HepG2 (cell line): ENCODE data around the gene OR52K1. TPM values are rescaled to one million over a fixed set of nuclear protein-coding genes. Genes with fewer than 3 reads are reported as not detected.

Source experiments
- ATAC-seq: fragments of 200-7000 bp; cut with Tn5 transposase; 3 replicates; pipeline ENCODE4 v1.9.1; 2020; ENCODE audit warnings: mild to moderate bottlenecking, moderate library complexity
- BruUV-seq: library from RNA; stranded (reverse); fragments of 400-500 nt; replicated peaks from 2 replicates; lab custom pipeline; 2021; lab: Mats Ljungman, UMichigan
- CTCF ChIA-PET: fragments of 300-600 bp; formaldehyde crosslinking; extraction: SDS; loops from one replicate; lab custom pipeline; 2021; ENCODE audit warnings: low total read pairs, inconsistent platforms, low intra/inter-chr PET ratio; lab: Yijun Ruan, JAX
- POLR2A ChIA-PET: fragments of 350-600 bp; sonication (Branson Sonifier 250); formaldehyde crosslinking; loops from one replicate; lab custom pipeline; 2020; ENCODE audit warnings: antibody characterized with exemption, inconsistent platforms; lab: Yijun Ruan, JAX
- DNase-seq: peaks from one replicate; pipeline ENCODE4 v3.0.0-alpha.2; 2015; ENCODE audit warnings: low spot score
- FAIRE-seq: peaks from 3 replicates; lab custom pipeline; 2011; peaks lifted over from hg19 to GRCh38; lab: Jason Lieb, UNC
- H2AFZ ChIP-seq: one replicate; pipeline ENCODE4 v1.6.1; 2011; ENCODE audit warnings: low read length, inconsistent platforms
- H3K27ac ChIP-seq: fragments of 300-600 bp; 3 replicates; pipeline ENCODE4 v1.8.0; 2011; ENCODE audit warnings: mixed run types, mild to moderate bottlenecking, mixed read lengths, low read length, inconsistent platforms; ENCODE audit not compliant: insufficient read depth; ENCODE audit errors: extremely low read length
- H3K27me3 ChIP-seq, 2 experiments: fragments of 200-600 bp in 1 of 2; 2 replicates in 1 of 2; 3 replicates in 1 of 2; pipeline versions ENCODE4 v1.6.0 to v1.8.0; 2011; ENCODE audit warnings: low read length in 2 of 2, mild to moderate bottlenecking in 2 of 2, moderate library complexity in 2 of 2, inconsistent platforms in 1 of 2; ENCODE audit not compliant: insufficient read depth in 2 of 2, control insufficient read depth in 1 of 2
- H3K36me3 ChIP-seq, 2 experiments: fragments of 200-600 bp in 1 of 2; replicated peaks in 1 of 2; 2 replicates in 1 of 2; 3 replicates in 1 of 2; pipeline versions ENCODE4 v1.5.1 to v1.8.0; 2011; ENCODE audit warnings: low read length in 2 of 2, inconsistent platforms in 1 of 2; ENCODE audit not compliant: insufficient read depth in 2 of 2, control insufficient read depth in 1 of 2
- H3K4me1 ChIP-seq: 2 replicates; pipeline ENCODE4 v1.5.1; 2012; ENCODE audit warnings: low read length, inconsistent platforms; ENCODE audit not compliant: insufficient read depth
- H3K4me2 ChIP-seq: 2 replicates; pipeline ENCODE4 v1.6.0; 2011; ENCODE audit warnings: low read depth, low read length, inconsistent platforms
- H3K4me3 ChIP-seq, 3 experiments: fragments of 200-600 bp in 1 of 3; sonication (generic), shearing (Covaris generic) in 1 of 3; replicated peaks in 1 of 3; 2 replicates each; pipeline ENCODE4 v1.5.1; 2011 to 2016; ENCODE audit warnings: low read length in 3 of 3, inconsistent platforms in 2 of 3, low read depth in 2 of 3, mild to moderate bottlenecking in 2 of 3, control low read depth in 1 of 3, mixed read lengths in 1 of 3; ENCODE audit not compliant: insufficient read depth in 1 of 3
- H3K79me2 ChIP-seq: one replicate; pipeline ENCODE4 v1.6.1; 2011; ENCODE audit warnings: low read length, inconsistent platforms; ENCODE audit not compliant: insufficient read depth
- H3K9ac ChIP-seq: 2 replicates; pipeline ENCODE4 v1.6.0; 2011; ENCODE audit warnings: mild to moderate bottlenecking, low read depth, low read length, inconsistent platforms; ENCODE audit not compliant: insufficient read depth
- H3K9me3 ChIP-seq: 2 replicates; pipeline ENCODE4 v1.5.1; 2012; ENCODE audit warnings: mild to moderate bottlenecking, low read length
- H4K20me1 ChIP-seq: 2 replicates; pipeline ENCODE4 v1.6.0; 2011; ENCODE audit warnings: inconsistent platforms, mild to moderate bottlenecking, low read length, moderate library complexity; ENCODE audit not compliant: insufficient read depth
- BRCA1 ChIP-seq: sonication (generic); formaldehyde crosslinking; IDR thresholded peaks from 2 replicates; pipeline ENCODE4 v1.4.0; 2020; ENCODE audit warnings: missing genetic modification reagents
- CEBPB ChIP-seq: IDR thresholded peaks from 2 replicates; pipeline ENCODE4 v1.6.1; 2011; ENCODE audit warnings: low read depth, low read length, improper control_type of control experiment, borderline replicate concordance
- KLF13 ChIP-seq: sonication (generic); formaldehyde crosslinking; IDR thresholded peaks from 2 replicates; pipeline ENCODE4 v1.4.0; 2020; ENCODE audit warnings: mild to moderate bottlenecking, missing genetic modification reagents
- MIXL1 ChIP-seq: IDR thresholded peaks from 2 replicates; pipeline ENCODE4 v1.6.1; 2016
- ONECUT2 ChIP-seq: sonication (generic); formaldehyde crosslinking; IDR thresholded peaks from 2 replicates; pipeline ENCODE4 v1.4.0; 2020; ENCODE audit warnings: missing genetic modification reagents
- PPARG ChIP-seq: conservative IDR thresholded peaks from 2 replicates; pipeline ENCODE4 v1.6.1; 2016; ENCODE audit warnings: missing biosample characterization, missing genetic modification reagents
- ZNF12 ChIP-seq: sonication (generic); formaldehyde crosslinking; IDR thresholded peaks from 2 replicates; pipeline ENCODE4 v1.5.0; 2020; ENCODE audit warnings: missing genetic modification reagents
- ZNF569 ChIP-seq: sonication (generic); formaldehyde crosslinking; IDR thresholded peaks from 2 replicates; pipeline ENCODE4 v1.5.0; 2020; ENCODE audit warnings: mild to moderate bottlenecking, missing genetic modification reagents, moderate library complexity, borderline replicate concordance
- WGBS: methylation state at CpG from one replicate; pipeline ENCODE4 v1.1.6; 2017; ENCODE audit warnings: low lambda C conversion rate; 5-methylcytosine and 5-hydroxymethylcytosine counted together
- in situ Hi-C: cut with HindIII; loops from 2 replicates; pipeline ENCODE4 v1.10.0; 2017; ENCODE audit warnings: low pct_unique_long_range_greater_than_20kb; ENCODE audit not compliant: extremely low pct_ligation_motif_present
- intact Hi-C: fragments of 100-400 bp; cut with micrococcal nuclease; formaldehyde crosslinking; loops from one replicate; pipeline ENCODE4 v1.10.0; 2022; ENCODE audit not compliant: unreplicated experiment
- polyA plus RNA-seq, 8 experiments: library from polyadenylated mRNA; depleted of rRNA in 3 of 8; stranded (reverse) in 7 of 8; unstranded in 1 of 8; fragments of >200 nt; fragmentation: Illumina TruSeq in 4 of 8; extraction: Trizol in 4 of 8; gene quantifications; 2 replicates each; pipeline versions ENCODE4 v1.2.1 to v1.2.3, GENCODE V29; 2011 to 2016; ENCODE audit warnings: low read depth in 4 of 8, missing spikeins in 1 of 8, mixed read lengths in 1 of 8; ENCODE audit not compliant: insufficient read depth in 1 of 8
- total RNA-seq, 5 experiments: library from RNA; depleted of rRNA; stranded (reverse); fragments of >200 nt; fragmentation: Illumina TruSeq; extraction: Trizol; gene quantifications; 2 replicates each; pipeline ENCODE4 v1.2.3, GENCODE V29; 2016; ENCODE audit warnings: low read depth in 1 of 5
- TF ChIP-seq, protein P1 (sequence below), 2 experiments: sonication (generic) in 1 of 2; formaldehyde crosslinking in 1 of 2; IDR thresholded peaks; 2 replicates each; pipeline versions ENCODE4 v1.4.0 to v1.6.1; 2016 to 2020; ENCODE audit warnings: borderline replicate concordance in 1 of 2, low read depth in 1 of 2, mild to moderate bottlenecking in 1 of 2, missing genetic modification reagents in 1 of 2
- TF ChIP-seq, protein P2 (sequence below): sonication (generic); formaldehyde crosslinking; IDR thresholded peaks from 2 replicates; pipeline ENCODE4 v1.5.0; 2020; ENCODE audit warnings: mild to moderate bottlenecking, missing genetic modification reagents, borderline replicate concordance

OR52K1 gene
- total and polyA plus RNA-seq, 2 of the 13 experiments (the other 11 are each of a cell fraction or from before 2014, with no cell fraction given), result not detected

DNA sequence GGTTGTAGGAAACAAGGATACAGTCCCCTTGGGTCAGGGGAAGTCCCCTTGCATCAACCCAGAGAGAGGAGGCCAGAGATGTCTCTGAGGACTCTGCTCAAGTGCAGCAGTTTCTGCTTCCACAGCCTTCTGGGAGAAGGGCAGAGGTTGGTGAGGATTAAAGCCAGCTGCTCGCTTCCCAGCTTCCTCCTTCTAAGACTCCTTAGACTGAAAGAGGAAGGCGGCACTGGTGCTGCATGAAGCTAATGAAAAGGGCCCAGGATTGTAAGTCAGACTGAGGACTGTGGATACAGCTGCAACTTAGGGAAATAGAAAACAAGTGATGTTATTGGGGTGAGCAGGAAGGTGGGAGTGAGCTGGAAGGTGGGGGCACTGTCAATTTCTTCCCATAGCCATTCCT lies at the start of gene OR52K1 (continued):
- TF ChIP-seq, protein P1, sequence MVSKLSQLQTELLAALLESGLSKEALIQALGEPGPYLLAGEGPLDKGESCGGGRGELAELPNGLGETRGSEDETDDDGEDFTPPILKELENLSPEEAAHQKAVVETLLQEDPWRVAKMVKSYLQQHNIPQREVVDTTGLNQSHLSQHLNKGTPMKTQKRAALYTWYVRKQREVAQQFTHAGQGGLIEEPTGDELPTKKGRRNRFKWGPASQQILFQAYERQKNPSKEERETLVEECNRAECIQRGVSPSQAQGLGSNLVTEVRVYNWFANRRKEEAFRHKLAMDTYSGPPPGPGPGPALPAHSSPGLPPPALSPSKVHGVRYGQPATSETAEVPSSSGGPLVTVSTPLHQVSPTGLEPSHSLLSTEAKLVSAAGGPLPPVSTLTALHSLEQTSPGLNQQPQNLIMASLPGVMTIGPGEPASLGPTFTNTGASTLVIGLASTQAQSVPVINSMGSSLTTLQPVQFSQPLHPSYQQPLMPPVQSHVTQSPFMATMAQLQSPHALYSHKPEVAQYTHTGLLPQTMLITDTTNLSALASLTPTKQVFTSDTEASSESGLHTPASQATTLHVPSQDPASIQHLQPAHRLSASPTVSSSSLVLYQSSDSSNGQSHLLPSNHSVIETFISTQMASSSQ (IDR thresholded peaks at IDR 0.05; ENCODE audit: low read depth), result no peak
- TF ChIP-seq, protein P1 (CRISPR knock-in tag; IDR thresholded peaks at IDR 0.05; ENCODE audit: borderline replicate concordance), result no peak
- TF ChIP-seq ZNF12 (CRISPR knock-in tag) (no peak), MIXL1 (CRISPR knock-in tag) (no peak)

DNA sequence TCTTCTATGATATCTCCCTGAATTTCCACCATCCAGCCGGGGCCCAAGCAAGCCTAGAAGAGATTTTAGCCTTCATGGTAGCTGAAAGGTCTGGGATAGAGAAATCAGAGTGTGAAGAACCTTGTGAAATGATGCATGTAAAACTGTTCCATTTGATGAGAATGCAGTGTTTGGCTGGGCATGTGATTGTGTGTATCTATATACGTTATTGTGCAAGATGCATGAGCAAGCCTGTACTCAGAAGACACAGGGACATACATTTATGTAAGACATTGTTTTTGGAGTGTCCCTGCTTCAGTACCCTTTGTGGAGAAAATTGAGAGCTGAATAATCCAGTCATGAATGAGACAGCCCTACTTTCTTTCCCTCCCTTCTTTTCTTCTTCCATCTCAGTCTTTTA lies 48.6 kb upstream of the OR52K1 start:
- no peak overlapping the region for H3K9ac ChIP-seq
- H3K4me1 ChIP-seq, result no peaks in the 10 kb centered on the region
- H4K20me1 ChIP-seq, result no peaks in the 10 kb centered on the region
- no peak overlapping the region for H3K4me3 ChIP-seq
- WGBS, result 2% methylated on average over 2 of the region's 2 CpGs
- TF ChIP-seq ZNF569 (CRISPR knock-in tag) (no peak), BRCA1 (CRISPR knock-in tag) (no peak), CEBPB (0 out of 2 replicates have a peak, but pooled peaks have one; percentile 17), PPARG (CRISPR knock-in tag) (no peak), ONECUT2 (CRISPR knock-in tag) (no peak), KLF13 (CRISPR knock-in tag) (no peak)
- TF ChIP-seq, protein P2, sequence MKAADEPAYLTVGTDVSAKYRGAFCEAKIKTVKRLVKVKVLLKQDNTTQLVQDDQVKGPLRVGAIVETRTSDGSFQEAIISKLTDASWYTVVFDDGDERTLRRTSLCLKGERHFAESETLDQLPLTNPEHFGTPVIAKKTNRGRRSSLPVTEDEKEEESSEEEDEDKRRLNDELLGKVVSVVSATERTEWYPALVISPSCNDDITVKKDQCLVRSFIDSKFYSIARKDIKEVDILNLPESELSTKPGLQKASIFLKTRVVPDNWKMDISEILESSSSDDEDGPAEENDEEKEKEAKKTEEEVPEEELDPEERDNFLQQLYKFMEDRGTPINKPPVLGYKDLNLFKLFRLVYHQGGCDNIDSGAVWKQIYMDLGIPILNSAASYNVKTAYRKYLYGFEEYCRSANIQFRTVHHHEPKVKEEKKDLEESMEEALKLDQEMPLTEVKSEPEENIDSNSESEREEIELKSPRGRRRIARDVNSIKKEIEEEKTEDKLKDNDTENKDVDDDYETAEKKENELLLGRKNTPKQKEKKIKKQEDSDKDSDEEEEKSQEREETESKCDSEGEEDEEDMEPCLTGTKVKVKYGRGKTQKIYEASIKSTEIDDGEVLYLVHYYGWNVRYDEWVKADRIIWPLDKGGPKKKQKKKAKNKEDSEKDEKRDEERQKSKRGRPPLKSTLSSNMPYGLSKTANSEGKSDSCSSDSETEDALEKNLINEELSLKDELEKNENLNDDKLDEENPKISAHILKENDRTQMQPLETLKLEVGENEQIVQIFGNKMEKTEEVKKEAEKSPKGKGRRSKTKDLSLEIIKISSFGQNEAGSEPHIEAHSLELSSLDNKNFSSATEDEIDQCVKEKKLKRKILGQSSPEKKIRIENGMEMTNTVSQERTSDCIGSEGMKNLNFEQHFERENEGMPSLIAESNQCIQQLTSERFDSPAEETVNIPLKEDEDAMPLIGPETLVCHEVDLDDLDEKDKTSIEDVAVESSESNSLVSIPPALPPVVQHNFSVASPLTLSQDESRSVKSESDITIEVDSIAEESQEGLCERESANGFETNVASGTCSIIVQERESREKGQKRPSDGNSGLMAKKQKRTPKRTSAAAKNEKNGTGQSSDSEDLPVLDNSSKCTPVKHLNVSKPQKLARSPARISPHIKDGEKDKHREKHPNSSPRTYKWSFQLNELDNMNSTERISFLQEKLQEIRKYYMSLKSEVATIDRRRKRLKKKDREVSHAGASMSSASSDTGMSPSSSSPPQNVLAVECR (CRISPR knock-in tag), result no peak
- no peaks in the 10 kb centered on the region for H3K9me3 ChIP-seq
- ChIA-PET CTCF (no interaction called here), POLR2A (no interaction called here)
- H3K79me2 ChIP-seq, result no peaks in the 10 kb centered on the region
- in situ Hi-C loops, result no loop called here
- DNase-seq (no peak), ATAC-seq (no peak), FAIRE-seq (no peak)
- intact Hi-C loops, result no loop called here
- BruUV-seq, result no TSS peak
- no peak overlapping the region for H2AFZ ChIP-seq
- H3K27ac ChIP-seq, result no peak overlapping the region
- H3K36me3 ChIP-seq, result no peaks in the 10 kb centered on the region
- no peak overlapping the region for H3K4me2 ChIP-seq
- H3K27me3 ChIP-seq, result peaks cover 0 to 2% of the 10 kb centered on the region in 2 experiments; a peak in 1 of 5 replicates
